Ishikawa (cell line): ENCODE measurements around the gene PER1.

ENCODE experiments used
- EGR1 ChIP-seq: IDR thresholded peaks from 2 replicates; pipeline ENCODE4 v1.6.1; 2012
- EP300 ChIP-seq: IDR thresholded peaks from 2 replicates; pipeline ENCODE4 v1.6.1; 2012; ENCODE audit warnings: borderline replicate concordance
- MAX ChIP-seq: IDR thresholded peaks from 2 replicates; pipeline ENCODE4 v1.6.1; 2012
- REST ChIP-seq: IDR thresholded peaks from 2 replicates; pipeline ENCODE4 v1.6.1; 2012; ENCODE audit warnings: low read depth, mild to moderate bottlenecking
- TAF1 ChIP-seq: IDR thresholded peaks from 2 replicates; pipeline ENCODE4 v1.6.1; 2012; ENCODE audit warnings: low read depth, mild to moderate bottlenecking
- TEAD4 ChIP-seq: IDR thresholded peaks from 2 replicates; pipeline ENCODE4 v1.6.1; 2012
- YY1 ChIP-seq: IDR thresholded peaks from 2 replicates; pipeline ENCODE4 v1.6.1; 2012; ENCODE audit warnings: low read depth
- ZBTB7A ChIP-seq: IDR thresholded peaks from 2 replicates; pipeline ENCODE4 v1.6.1; 2012; ENCODE audit warnings: low read depth

GRCh38 chr17:8120520-8121406, 31.4 kb downstream of the PER1 start:
- TF ChIP-seq ZBTB7A (0 out of 2 replicates have a peak, but pooled peaks have one; percentile 53), EGR1 (no peak), EP300 (no peak; the same call in 1 of the 2 replicates), MAX (peak; percentile 30), REST (no peak), TAF1 (no peak), TEAD4 (peak; percentile 94), YY1 (no peak; the same call in 1 of the 2 replicates)
